H1 (cell line): ENCODE data around the gene SMAD1. TPM values are rescaled to one million over a fixed set of nuclear protein-coding genes. Genes with fewer than 3 reads are reported as not detected.

ENCODE experiments used
- CHD1 ChIP-seq: IDR thresholded peaks from 2 replicates; pipeline ENCODE4 v1.6.1; 2012; ENCODE audit warnings: low read depth, low read length, improper control_type of control experiment
- NANOG ChIP-seq: IDR thresholded peaks from 2 replicates; pipeline ENCODE4 v1.6.1; 2011; ENCODE audit warnings: low read length, low read depth, mild to moderate bottlenecking, inconsistent platforms; ENCODE audit not compliant: insufficient read depth, poor library complexity, severe bottlenecking
- RAD21 ChIP-seq, 2 experiments: IDR thresholded peaks in 1 of 2; conservative IDR thresholded peaks in 1 of 2; 2 replicates each; pipeline ENCODE4 v1.6.1; 2011; ENCODE audit warnings: low read depth in 2 of 2, low read length in 2 of 2, improper control_type of control experiment in 1 of 2, inconsistent platforms in 1 of 2, mild to moderate bottlenecking in 1 of 2, moderate library complexity in 1 of 2
- TBP ChIP-seq: IDR thresholded peaks from 2 replicates; pipeline ENCODE4 v1.6.1; 2011; ENCODE audit warnings: low read depth, low read length, improper control_type of control experiment
- polyA plus RNA-seq, 7 experiments: library from polyadenylated mRNA; depleted of rRNA in 3 of 7; stranded (reverse) in 5 of 7; unstranded in 2 of 7; fragments of >200 nt in 5 of 7; fragments of 200-250 nt in 2 of 7; gene quantifications; 1 replicate in 5 of 7; 2 replicates in 1 of 7; 4 replicates in 1 of 7; pipeline versions ENCODE4 v1.2.1 to v1.2.3, GENCODE V29; 2011 to 2013; ENCODE audit warnings: missing spikeins in 2 of 7, mixed read lengths in 2 of 7
- total RNA-seq: library from RNA; stranded (reverse); fragmentation: NEBNext Ultra II Directional; extraction: Animal tissue kit (Norgen Biotek cat#: 25700); gene quantifications from 2 replicates; pipeline ENCODE4 v1.2.1, GENCODE V29; 2021
- TF ChIP-seq, protein P1 (sequence below): fragments of 300-600 bp; sonication (generic); IDR thresholded peaks from 2 replicates; pipeline ENCODE4 v1.7.1; 2012; ENCODE audit warnings: low read length, moderate library complexity, mild to moderate bottlenecking, inconsistent platforms; ENCODE audit not compliant: insufficient replicate concordance
- TF ChIP-seq, protein P2 (sequence below): IDR thresholded peaks from 2 replicates; pipeline ENCODE4 v1.6.1; 2011; ENCODE audit warnings: low read depth, mild to moderate bottlenecking, low read length; ENCODE audit not compliant: insufficient read depth

Gene SMAD1
- total and polyA plus RNA-seq, 2 of the 8 experiments (the other 6 are each of a cell fraction or from before 2014, with no cell fraction given), result 22.6 to 25.3 TPM

DNA sequence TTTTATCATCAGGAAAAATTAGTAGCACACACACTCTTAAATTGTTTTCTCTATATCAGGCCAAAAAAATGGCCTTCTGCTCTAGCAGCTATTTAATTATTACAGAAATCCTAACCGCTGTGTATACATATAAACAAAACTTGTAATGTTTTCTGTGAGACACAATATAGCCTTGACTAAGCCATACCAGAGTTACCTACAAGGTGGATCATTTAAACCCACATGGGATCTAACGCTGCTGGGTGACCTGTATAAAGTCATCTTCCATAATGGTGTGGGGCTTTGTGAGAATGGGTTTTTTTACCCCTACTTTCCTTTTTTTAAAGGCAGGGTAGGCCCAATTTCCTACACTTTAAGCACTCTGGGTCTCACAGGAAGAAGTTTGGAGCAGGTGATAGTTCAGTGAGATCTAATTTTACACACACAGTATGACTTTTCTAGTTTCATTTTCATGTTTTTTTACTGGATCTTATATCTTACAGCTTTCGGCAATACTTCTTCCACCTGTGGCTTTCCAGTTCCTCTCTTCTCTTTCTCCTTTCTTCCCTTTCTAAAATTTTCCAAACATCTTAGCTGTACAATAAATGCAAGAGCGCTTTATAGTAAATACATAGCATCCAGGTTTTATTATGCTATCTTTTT is 70.6 kb downstream of the SMAD1 start (continued):
- TF ChIP-seq, protein P1, sequence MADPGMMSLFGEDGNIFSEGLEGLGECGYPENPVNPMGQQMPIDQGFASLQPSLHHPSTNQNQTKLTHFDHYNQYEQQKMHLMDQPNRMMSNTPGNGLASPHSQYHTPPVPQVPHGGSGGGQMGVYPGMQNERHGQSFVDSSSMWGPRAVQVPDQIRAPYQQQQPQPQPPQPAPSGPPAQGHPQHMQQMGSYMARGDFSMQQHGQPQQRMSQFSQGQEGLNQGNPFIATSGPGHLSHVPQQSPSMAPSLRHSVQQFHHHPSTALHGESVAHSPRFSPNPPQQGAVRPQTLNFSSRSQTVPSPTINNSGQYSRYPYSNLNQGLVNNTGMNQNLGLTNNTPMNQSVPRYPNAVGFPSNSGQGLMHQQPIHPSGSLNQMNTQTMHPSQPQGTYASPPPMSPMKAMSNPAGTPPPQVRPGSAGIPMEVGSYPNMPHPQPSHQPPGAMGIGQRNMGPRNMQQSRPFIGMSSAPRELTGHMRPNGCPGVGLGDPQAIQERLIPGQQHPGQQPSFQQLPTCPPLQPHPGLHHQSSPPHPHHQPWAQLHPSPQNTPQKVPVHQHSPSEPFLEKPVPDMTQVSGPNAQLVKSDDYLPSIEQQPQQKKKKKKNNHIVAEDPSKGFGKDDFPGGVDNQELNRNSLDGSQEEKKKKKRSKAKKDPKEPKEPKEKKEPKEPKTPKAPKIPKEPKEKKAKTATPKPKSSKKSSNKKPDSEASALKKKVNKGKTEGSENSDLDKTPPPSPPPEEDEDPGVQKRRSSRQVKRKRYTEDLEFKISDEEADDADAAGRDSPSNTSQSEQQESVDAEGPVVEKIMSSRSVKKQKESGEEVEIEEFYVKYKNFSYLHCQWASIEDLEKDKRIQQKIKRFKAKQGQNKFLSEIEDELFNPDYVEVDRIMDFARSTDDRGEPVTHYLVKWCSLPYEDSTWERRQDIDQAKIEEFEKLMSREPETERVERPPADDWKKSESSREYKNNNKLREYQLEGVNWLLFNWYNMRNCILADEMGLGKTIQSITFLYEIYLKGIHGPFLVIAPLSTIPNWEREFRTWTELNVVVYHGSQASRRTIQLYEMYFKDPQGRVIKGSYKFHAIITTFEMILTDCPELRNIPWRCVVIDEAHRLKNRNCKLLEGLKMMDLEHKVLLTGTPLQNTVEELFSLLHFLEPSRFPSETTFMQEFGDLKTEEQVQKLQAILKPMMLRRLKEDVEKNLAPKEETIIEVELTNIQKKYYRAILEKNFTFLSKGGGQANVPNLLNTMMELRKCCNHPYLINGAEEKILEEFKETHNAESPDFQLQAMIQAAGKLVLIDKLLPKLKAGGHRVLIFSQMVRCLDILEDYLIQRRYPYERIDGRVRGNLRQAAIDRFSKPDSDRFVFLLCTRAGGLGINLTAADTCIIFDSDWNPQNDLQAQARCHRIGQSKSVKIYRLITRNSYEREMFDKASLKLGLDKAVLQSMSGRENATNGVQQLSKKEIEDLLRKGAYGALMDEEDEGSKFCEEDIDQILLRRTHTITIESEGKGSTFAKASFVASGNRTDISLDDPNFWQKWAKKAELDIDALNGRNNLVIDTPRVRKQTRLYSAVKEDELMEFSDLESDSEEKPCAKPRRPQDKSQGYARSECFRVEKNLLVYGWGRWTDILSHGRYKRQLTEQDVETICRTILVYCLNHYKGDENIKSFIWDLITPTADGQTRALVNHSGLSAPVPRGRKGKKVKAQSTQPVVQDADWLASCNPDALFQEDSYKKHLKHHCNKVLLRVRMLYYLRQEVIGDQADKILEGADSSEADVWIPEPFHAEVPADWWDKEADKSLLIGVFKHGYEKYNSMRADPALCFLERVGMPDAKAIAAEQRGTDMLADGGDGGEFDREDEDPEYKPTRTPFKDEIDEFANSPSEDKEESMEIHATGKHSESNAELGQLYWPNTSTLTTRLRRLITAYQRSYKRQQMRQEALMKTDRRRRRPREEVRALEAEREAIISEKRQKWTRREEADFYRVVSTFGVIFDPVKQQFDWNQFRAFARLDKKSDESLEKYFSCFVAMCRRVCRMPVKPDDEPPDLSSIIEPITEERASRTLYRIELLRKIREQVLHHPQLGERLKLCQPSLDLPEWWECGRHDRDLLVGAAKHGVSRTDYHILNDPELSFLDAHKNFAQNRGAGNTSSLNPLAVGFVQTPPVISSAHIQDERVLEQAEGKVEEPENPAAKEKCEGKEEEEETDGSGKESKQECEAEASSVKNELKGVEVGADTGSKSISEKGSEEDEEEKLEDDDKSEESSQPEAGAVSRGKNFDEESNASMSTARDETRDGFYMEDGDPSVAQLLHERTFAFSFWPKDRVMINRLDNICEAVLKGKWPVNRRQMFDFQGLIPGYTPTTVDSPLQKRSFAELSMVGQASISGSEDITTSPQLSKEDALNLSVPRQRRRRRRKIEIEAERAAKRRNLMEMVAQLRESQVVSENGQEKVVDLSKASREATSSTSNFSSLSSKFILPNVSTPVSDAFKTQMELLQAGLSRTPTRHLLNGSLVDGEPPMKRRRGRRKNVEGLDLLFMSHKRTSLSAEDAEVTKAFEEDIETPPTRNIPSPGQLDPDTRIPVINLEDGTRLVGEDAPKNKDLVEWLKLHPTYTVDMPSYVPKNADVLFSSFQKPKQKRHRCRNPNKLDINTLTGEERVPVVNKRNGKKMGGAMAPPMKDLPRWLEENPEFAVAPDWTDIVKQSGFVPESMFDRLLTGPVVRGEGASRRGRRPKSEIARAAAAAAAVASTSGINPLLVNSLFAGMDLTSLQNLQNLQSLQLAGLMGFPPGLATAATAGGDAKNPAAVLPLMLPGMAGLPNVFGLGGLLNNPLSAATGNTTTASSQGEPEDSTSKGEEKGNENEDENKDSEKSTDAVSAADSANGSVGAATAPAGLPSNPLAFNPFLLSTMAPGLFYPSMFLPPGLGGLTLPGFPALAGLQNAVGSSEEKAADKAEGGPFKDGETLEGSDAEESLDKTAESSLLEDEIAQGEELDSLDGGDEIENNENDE, result no peak
- TF ChIP-seq NANOG (no peak), RAD21 (IDR thresholded peaks at IDR 0.05 in 1 of 2, conservative IDR thresholded peaks at IDR 0.05 in 1 of 2; ENCODE audit: low read depth in 2 of 2, low read length in 2 of 2) (no peak), TBP (no peak), CHD1 (no peak)
- TF ChIP-seq, protein P2, sequence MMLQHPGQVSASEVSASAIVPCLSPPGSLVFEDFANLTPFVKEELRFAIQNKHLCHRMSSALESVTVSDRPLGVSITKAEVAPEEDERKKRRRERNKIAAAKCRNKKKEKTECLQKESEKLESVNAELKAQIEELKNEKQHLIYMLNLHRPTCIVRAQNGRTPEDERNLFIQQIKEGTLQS, result no peak
